Right atrium auricular region (tissue), 2 donors: ENCODE data around the gene MATCAP1. TPM values are rescaled to one million over a fixed set of nuclear protein-coding genes. Genes with fewer than 3 reads are reported as not detected.
A peak's percentile ranks its signal among the peaks of the same experiment; 100 is the strongest.

ENCODE experiments used
- DNase-seq: peaks from one replicate; pipeline ENCODE4 v3.0.0-alpha.2; 2019; ENCODE audit warnings: low spot score
- H3K27ac ChIP-seq, 2 donors: fragments of 200-600 bp; sonication (generic); 1 replicate in 1 of 2; 2 replicates in 1 of 2; pipeline ENCODE4 v1.5.1; 2016 to 2019
- H3K27me3 ChIP-seq, 2 donors: fragments of 200-600 bp; sonication (generic); one replicate each; pipeline versions ENCODE4 v1.5.1 to v1.6.0; 2017 to 2019
- H3K36me3 ChIP-seq: fragments of 200-600 bp; sonication (generic); one replicate; pipeline ENCODE4 v1.5.1; 2016
- H3K4me1 ChIP-seq, 2 donors: fragments of 200-600 bp; sonication (generic); one replicate each; pipeline versions ENCODE4 v1.5.1 to v1.6.0; 2017 to 2019
- H3K4me3 ChIP-seq, 2 donors: fragments of 200-600 bp; sonication (generic); 1 replicate in 1 of 2; 2 replicates in 1 of 2; pipeline ENCODE4 v1.5.1; 2017 to 2019; ENCODE audit warnings: mild to moderate bottlenecking in 1 of 2, moderate library complexity in 1 of 2
- H3K9me3 ChIP-seq, 2 donors: fragments of 200-600 bp; sonication (generic); one replicate each; pipeline ENCODE4 v1.5.1; 2019
- CTCF ChIP-seq, 2 donors: fragments of 200-600 bp; sonication (generic); IDR thresholded peaks; one replicate each; pipeline ENCODE4 v1.5.1; 2019; ENCODE audit warnings: antibody characterized with exemption in 2 of 2
- total RNA-seq, 2 donors: library from RNA; depleted of rRNA; stranded (reverse); fragments of >200 nt; gene quantifications; one replicate each; pipeline ENCODE4 v1.1.0, GENCODE V29; 2016

The MATCAP1 gene
- total RNA-seq, 2 donors from 2014 or later, result 4.2 to 7.8 TPM

GRCh38 chr16:67184453-67184994 is 761 bp upstream of the MATCAP1 start:
- Histone ChIP-seq H3K27ac (peak overlapping the region; percentile 89 to 97), H3K4me1 (peaks cover 0 to 29% of the 10 kb centered on the region in 2 donors), H3K27me3 (no peaks in the 10 kb centered on the region), H3K36me3 (no peaks in the 10 kb centered on the region), H3K9me3 (no peaks in the 10 kb centered on the region), H3K4me3 (peak overlapping the region; percentile 68 to 72)
- no peak for TF ChIP-seq CTCF (IDR thresholded peaks at IDR 0.05)
- DNase-seq, result no peak

DNA sequence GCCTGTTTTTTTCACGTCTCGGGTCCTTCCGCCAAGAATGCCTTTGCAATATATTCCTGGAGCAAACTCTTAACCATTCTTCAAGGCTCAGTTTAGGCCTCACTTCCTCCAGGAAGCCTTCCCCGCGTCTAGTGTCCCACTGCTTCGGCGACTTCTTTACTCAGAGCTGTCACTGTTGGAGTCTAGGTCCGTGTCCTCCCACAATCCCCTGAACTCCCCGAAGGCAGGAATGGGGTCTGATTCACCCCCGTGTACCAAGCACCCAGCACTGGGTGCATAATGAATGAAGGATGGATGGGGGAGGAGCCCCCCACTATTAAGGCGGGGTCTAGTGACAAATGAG is 508 bp downstream of the MATCAP1 start:
- Histone ChIP-seq H3K4me3 (peak overlapping the region; percentile 68 to 72), H3K4me1 (peaks cover 0 to 38% of the 10 kb centered on the region in 2 donors), H3K27ac (peak overlapping the region; percentile 89 to 97), H3K36me3 (no peaks in the 10 kb centered on the region), H3K27me3 (no peaks in the 10 kb centered on the region), H3K9me3 (no peaks in the 10 kb centered on the region)
- DNase-seq, result no peak
- TF ChIP-seq CTCF (IDR thresholded peaks at IDR 0.05), result no peak

- Histone ChIP-seq H3K4me1 (peaks cover 0 to 46% of the 10 kb centered on the region in 2 donors), H3K36me3 (no peaks in the 10 kb centered on the region), H3K4me3 (no peak overlapping the region), H3K9me3 (no peaks in the 10 kb centered on the region), H3K27me3 (no peaks in the 10 kb centered on the region), H3K27ac (peak overlapping the region; percentile 22 to 89)
- no peak for TF ChIP-seq CTCF (IDR thresholded peaks at IDR 0.05)
- DNase-seq, result no peak
These were observed 1.5 kb downstream of the MATCAP1 start for GRCh38 chr16:67182288-67182687.

GRCh38 chr16:67181346-67181745 is 2.4 kb downstream of the MATCAP1 start:
- H3K4me3 ChIP-seq, result no peak overlapping the region
- no peaks in the 10 kb centered on the region for H3K36me3 ChIP-seq
- no peak for TF ChIP-seq CTCF (IDR thresholded peaks at IDR 0.05)
- H3K9me3 ChIP-seq, result no peaks in the 10 kb centered on the region
- no peak for DNase-seq
- peak overlapping the region; percentile 22 to 41 for H3K27ac ChIP-seq
- peaks cover 0 to 46% of the 10 kb centered on the region in 2 donors for H3K4me1 ChIP-seq
- no peaks in the 10 kb centered on the region for H3K27me3 ChIP-seq

GRCh38 chr16:67180166-67180565 is 3.6 kb downstream of the MATCAP1 start:
- TF ChIP-seq CTCF (IDR thresholded peaks at IDR 0.05), result no peak
- no peak overlapping the region for H3K4me3 ChIP-seq
- H3K9me3 ChIP-seq, result no peaks in the 10 kb centered on the region
- DNase-seq, result no peak
- no peaks in the 10 kb centered on the region for H3K36me3 ChIP-seq
- H3K27ac ChIP-seq, result no peak overlapping the region
- H3K27me3 ChIP-seq, result no peaks in the 10 kb centered on the region
- H3K4me1 ChIP-seq, result peaks cover 0 to 42% of the 10 kb centered on the region in 2 donors

GRCh38 chr16:67179421-67180080 is 4.2 kb downstream of the MATCAP1 start:
- Histone ChIP-seq H3K27me3 (no peaks in the 10 kb centered on the region), H3K27ac (no peak overlapping the region), H3K4me3 (no peak overlapping the region), H3K36me3 (no peaks in the 10 kb centered on the region), H3K4me1 (peaks cover 0 to 42% of the 10 kb centered on the region in 2 donors), H3K9me3 (no peaks in the 10 kb centered on the region)
- no peak for TF ChIP-seq CTCF (IDR thresholded peaks at IDR 0.05)
- no peak for DNase-seq
